ENCODE results near the gene FGF2. TPM values are rescaled to one million over a fixed set of nuclear protein-coding genes. Genes with fewer than 3 reads are reported as not detected.

Gene FGF2
- total RNA-seq, 3 donors from 2014 or later = 0.37 to 0.84 (median 0.73) TPM

DNA sequence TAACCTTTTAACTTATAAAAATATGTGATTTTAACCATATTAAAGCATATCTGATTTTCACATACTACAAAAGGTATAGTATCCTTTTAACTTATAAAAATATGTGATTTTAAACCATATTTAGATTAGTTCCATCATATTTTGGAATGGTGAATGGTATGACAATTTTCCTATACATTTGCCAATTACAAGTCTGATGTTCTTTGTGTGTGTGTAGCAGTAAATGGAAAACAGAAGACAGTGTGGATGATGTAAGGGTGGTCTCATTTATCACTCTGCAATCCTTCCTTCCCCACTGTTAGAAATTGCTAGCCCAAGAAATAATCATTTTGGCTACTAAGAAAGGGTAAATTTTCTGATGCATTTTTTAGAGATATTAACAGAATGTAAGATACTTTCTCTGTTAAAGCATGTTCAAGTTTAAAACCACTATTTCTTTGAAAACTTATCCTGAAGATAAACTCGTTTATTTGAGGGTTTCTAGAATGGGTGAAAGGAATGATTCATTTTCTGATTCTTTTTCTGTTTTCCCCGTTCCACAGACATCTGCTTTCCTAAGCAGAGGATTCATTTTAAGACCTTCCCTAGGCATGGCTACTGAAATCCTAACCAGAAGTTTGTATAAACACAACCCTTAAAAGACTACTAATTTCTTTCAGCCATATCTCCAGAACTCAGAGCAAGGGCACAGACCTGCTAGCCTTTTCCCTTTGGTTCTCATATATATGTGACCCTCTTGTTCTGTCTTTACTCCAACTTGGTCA is 74.8 kb downstream of the FGF2 start:
- H3K27me3 Mint-ChIP-seq (ENCODE audit: low read depth) = no peaks in the 10 kb centered on the region
- no peak overlapping the region for H3K4me3 Mint-ChIP-seq
- peaks cover 2% of the 10 kb centered on the region for H3K36me3 Mint-ChIP-seq (ENCODE audit: insufficient read depth)
- ATAC-seq = no peak
- H3K4me1 Mint-ChIP-seq (ENCODE audit: low read depth) = no peaks in the 10 kb centered on the region
- DNase-seq = no peak
- H3K9me3 Mint-ChIP-seq = no peaks in the 10 kb centered on the region

DNA sequence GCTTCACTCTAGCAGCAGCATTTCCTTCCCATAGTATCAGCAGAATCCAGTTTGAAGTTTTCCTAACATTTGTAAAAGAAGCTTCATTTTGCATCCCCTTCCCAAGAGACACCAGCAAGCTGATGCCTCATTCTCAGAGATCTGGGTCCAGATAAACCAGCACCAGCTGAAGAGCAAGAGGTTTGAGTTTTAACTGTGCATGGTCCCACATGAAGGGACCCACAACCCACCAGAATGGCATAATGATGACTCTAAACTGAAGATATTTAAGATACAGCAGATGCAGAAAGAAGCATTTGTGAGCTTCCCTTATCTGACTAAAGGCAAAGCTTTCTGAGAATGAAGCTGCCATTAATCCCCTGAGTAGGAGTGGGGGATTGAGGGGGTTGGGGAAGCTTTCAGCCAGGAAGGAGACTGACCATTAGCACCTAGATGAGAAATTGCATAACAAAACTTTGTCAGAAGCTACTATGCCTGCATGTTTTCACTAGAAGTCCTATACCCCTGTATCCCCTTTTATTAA is 77.2 kb downstream of the FGF2 start:
- H3K9me3 Mint-ChIP-seq = no peaks in the 10 kb centered on the region
- H3K4me1 Mint-ChIP-seq (ENCODE audit: low read depth) = no peaks in the 10 kb centered on the region
- H3K27me3 Mint-ChIP-seq (ENCODE audit: low read depth) = no peaks in the 10 kb centered on the region
- H3K4me3 Mint-ChIP-seq = no peak overlapping the region
- no peak for ATAC-seq
- peaks cover 2% of the 10 kb centered on the region for H3K36me3 Mint-ChIP-seq (ENCODE audit: insufficient read depth)
- no peak for DNase-seq

DNA sequence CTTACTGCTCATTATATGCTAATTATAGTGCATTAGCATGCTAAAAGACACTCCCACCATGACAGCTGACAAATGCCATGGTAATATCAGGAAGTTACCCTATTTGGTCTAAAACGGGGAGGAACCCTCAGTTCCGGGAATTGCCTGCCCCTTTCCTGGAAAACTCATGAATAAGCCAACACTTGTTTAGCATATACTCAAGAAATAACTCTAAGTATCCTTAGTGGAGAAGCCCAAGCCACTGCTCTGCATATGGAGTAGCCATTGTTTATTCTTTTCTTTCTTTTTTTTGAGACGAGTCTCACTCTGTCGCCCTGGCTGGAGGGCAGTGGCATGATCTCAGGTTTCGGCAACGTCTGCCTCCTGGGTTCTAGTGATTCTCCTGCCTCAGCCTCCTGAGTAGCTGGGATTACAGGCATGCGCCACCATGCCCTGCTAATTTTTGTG is 80.3 kb downstream of the FGF2 start:
- Mint-ChIP-seq H3K4me1 (ENCODE audit: low read depth) (no peaks in the 10 kb centered on the region), H3K9me3 (no peaks in the 10 kb centered on the region), H3K4me3 (no peak overlapping the region), H3K27me3 (ENCODE audit: low read depth) (no peaks in the 10 kb centered on the region), H3K36me3 (ENCODE audit: insufficient read depth) (no peaks in the 10 kb centered on the region)
- ATAC-seq (no peak), DNase-seq (no peak)

DNA sequence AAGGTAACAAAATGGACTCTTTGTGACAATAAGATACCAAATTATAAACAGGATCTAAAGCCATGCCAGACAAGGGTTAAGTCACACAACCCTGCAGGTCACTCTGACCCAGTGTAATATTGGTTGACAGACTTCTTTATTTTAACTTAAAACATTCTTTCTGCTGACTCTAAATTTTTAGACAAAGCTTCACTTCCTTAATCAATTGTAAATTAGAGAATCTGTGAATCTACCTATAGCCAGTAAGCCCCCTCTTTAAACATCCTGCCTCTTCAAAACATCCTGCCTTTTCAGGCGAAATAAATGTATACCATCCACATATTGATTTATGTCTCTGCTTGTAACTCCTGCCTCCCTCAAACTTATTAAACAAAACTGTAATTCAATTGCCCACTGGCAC is 81.6 kb downstream of the FGF2 start:
- no peak for DNase-seq
- Mint-ChIP-seq H3K36me3 (ENCODE audit: insufficient read depth) (no peaks in the 10 kb centered on the region), H3K27me3 (ENCODE audit: low read depth) (no peaks in the 10 kb centered on the region), H3K9me3 (no peaks in the 10 kb centered on the region), H3K4me1 (ENCODE audit: low read depth) (no peaks in the 10 kb centered on the region), H3K4me3 (no peak overlapping the region)
- no peak for ATAC-seq

DNA sequence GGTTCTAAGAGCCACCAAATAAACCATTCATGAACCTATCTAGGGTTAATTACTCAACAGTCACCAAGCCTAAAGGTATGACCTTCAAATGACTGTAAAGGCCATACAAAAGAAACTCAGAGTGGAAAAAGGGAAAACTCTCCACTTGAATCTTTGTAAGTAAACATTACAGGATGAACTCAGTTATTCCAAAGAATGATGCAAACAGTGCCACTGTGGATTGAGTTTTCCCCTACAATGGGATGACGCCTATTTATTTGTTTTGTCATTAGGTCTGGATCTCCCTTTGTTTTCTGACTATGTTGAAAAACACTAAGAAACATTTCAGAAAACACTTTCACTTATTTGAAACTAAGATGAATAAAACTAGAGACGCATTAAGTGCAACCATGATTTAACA is 83.1 kb downstream of the FGF2 start:
- ATAC-seq = no peak
- Mint-ChIP-seq H3K4me3 (no peak overlapping the region), H3K9me3 (no peaks in the 10 kb centered on the region), H3K4me1 (ENCODE audit: low read depth) (no peaks in the 10 kb centered on the region), H3K27me3 (ENCODE audit: low read depth) (no peaks in the 10 kb centered on the region), H3K36me3 (ENCODE audit: insufficient read depth) (no peaks in the 10 kb centered on the region)
- no peak for DNase-seq

DNA sequence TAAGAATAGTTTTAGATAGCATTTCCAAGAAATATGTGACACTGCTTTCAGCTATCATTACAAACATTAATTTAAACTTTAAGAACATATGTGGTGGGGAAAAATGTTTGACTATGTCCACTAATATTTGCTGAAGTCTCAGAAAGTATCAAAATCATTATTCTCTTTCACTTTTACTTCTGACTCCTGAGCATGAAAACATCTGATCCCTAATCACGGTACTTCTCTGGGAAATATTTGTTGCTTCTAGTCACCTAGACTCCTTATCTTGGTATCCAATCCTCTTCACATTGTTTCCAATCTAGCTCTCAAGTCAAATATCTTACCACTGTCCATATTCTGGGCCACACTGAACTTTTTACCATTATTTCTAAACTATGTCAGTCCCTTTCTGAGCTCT is 85.0 kb downstream of the FGF2 start:
- Mint-ChIP-seq H3K4me1 (ENCODE audit: low read depth) (no peaks in the 10 kb centered on the region), H3K27me3 (ENCODE audit: low read depth) (no peaks in the 10 kb centered on the region), H3K36me3 (ENCODE audit: insufficient read depth) (no peaks in the 10 kb centered on the region), H3K4me3 (no peak overlapping the region), H3K9me3 (no peaks in the 10 kb centered on the region)
- ATAC-seq (no peak), DNase-seq (no peak)

DNA sequence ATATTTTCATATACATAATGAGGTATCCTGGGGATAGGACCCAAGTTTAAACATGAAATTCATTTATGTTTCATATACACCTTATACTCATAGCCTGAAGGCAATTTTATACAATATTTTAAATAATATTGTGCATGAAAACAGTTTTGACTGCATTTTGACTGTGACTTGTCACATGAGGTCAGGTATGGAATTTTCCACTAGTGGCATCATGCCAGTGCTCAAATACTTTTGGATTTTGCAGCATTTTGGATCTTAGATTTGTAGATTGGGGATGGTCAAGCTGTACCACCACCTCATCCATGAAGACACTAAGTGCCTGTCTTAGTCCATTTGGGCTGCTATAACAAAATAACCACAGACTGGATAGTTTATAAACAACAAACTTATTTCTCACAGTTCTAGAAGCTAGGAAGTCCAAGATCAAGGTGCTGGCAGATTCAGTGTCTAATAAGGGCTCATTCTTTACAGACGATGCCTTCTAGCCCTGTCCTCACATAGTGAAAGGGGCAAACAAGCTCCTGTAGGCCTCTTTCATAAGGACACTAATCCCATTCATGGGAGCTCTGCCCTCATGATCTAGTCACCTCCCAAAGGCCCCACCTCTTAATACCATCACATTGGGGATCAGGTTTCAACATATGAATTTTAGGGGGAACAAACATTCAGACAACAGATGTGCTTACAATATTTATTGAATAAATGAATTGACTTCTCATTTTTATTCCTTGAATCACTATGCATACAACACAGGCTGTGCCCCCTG is 86.4 kb downstream of the FGF2 start:
- Mint-ChIP-seq H3K4me1 (ENCODE audit: low read depth) (no peaks in the 10 kb centered on the region), H3K27me3 (ENCODE audit: low read depth) (no peaks in the 10 kb centered on the region), H3K36me3 (ENCODE audit: insufficient read depth) (no peaks in the 10 kb centered on the region), H3K9me3 (no peaks in the 10 kb centered on the region), H3K4me3 (no peak overlapping the region)
- DNase-seq (no peak), ATAC-seq (no peak)

DNA sequence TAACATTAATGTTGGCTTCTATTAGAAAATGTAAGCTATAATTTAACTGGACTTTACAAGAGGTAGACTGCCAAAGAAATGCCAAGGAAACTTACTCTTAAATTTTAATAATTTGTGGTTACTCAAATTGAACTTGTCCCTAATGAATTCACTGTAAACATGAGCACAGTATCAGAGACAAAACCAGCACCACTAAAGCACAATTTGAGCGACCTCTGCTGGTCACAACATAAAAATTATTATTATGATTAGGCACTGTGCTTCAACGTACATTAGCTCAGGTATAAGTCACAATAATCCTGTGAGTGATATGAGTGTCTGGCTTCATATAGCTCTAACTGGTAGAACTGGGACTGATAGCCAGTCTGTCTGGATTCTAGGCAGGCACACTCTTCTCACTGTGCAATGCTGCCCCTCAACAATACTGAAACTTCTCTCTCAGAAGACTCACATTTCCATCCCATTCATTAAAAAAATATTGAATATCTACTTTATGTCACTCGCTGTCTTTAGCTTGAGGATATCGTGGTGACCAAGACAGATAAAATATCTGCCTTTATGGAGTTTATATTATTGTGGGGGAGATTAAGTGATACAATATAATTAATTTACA is 87.8 kb downstream of the FGF2 start:
- H3K9me3 Mint-ChIP-seq = no peaks in the 10 kb centered on the region
- no peaks in the 10 kb centered on the region for H3K4me1 Mint-ChIP-seq (ENCODE audit: low read depth)
- no peak overlapping the region for H3K4me3 Mint-ChIP-seq
- peak in 1 of 2 donors; percentile 63 for ATAC-seq
- no peaks in the 10 kb centered on the region for H3K27me3 Mint-ChIP-seq (ENCODE audit: low read depth)
- no peaks in the 10 kb centered on the region for H3K36me3 Mint-ChIP-seq (ENCODE audit: insufficient read depth)
- DNase-seq = no peak

DNA sequence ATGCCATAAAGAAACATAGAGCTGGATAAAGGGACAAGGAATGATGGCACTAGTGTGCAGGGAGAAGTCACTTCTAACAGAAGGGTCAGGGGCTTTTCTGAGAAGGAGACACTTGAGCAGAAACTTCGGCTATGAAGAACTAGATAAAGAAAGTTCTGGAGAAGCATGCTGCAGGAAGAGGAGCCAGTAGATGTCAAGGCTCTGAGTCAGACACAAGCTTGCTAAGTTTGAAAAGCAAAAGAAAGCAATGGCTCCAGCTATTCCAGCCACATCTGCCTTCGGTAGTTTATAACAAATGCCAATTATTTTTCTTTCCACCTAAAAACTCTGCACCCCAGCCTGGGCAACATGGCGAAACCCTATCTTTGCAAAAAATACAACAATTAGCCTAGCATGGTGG is 88.3 kb downstream of the FGF2 start:
- H3K4me1 Mint-ChIP-seq (ENCODE audit: low read depth) = no peaks in the 10 kb centered on the region
- no peaks in the 10 kb centered on the region for H3K36me3 Mint-ChIP-seq (ENCODE audit: insufficient read depth)
- no peaks in the 10 kb centered on the region for H3K9me3 Mint-ChIP-seq
- no peak for DNase-seq
- ATAC-seq = no peak
- no peak overlapping the region for H3K4me3 Mint-ChIP-seq
- H3K27me3 Mint-ChIP-seq (ENCODE audit: low read depth) = no peaks in the 10 kb centered on the region

DNA sequence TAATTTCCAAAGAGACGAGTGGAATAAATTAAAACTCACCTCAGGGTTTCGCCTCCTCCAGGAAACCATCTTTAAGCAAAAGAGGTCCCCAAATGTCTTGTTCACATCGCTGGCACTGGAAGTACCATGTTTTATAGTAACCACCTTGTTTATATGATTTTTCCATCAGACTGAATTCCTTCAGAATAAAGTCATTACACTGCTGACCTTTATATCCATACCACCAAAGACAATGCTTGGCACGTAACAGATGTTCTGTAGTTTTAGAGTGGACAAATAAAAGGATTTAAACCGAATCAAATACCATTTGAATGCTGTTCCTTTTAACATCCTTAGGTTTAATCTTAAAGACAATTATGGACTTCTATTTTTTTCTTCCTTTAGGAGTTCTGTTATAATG is 91.1 kb downstream of the FGF2 start:
- no peak for DNase-seq
- no peak for ATAC-seq
- no peaks in the 10 kb centered on the region for H3K9me3 Mint-ChIP-seq
- peaks cover 4% of the 10 kb centered on the region for H3K4me1 Mint-ChIP-seq (ENCODE audit: low read depth)
- H3K36me3 Mint-ChIP-seq (ENCODE audit: insufficient read depth) = no peaks in the 10 kb centered on the region
- H3K27me3 Mint-ChIP-seq (ENCODE audit: low read depth) = no peaks in the 10 kb centered on the region
- no peak overlapping the region for H3K4me3 Mint-ChIP-seq

DNA sequence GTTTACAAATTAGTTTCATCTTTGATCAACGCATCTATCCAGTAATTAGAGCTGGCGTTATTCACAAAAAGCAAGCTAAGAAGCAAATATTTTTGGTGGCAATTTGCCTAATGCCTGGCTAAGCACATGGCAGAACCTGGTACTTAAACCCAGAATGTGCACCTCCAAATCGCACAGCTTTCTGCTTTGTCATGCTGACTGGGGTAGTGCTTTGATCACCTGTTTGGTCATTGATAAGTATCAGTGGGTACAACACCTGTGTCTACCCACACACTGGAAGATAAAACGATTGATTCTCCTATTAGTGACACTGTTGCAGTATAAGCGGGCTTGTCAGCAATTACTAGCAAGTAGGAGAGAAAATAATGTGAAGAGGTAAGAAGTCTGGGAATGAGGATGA is 93.8 kb downstream of the FGF2 start:
- no peaks in the 10 kb centered on the region for H3K9me3 Mint-ChIP-seq
- no peaks in the 10 kb centered on the region for H3K36me3 Mint-ChIP-seq (ENCODE audit: insufficient read depth)
- peak overlapping the region; percentile 10 for H3K4me3 Mint-ChIP-seq
- ATAC-seq = no peak
- H3K27me3 Mint-ChIP-seq (ENCODE audit: low read depth) = no peaks in the 10 kb centered on the region
- DNase-seq = no peak
- peaks cover 4% of the 10 kb centered on the region for H3K4me1 Mint-ChIP-seq (ENCODE audit: low read depth)

DNA sequence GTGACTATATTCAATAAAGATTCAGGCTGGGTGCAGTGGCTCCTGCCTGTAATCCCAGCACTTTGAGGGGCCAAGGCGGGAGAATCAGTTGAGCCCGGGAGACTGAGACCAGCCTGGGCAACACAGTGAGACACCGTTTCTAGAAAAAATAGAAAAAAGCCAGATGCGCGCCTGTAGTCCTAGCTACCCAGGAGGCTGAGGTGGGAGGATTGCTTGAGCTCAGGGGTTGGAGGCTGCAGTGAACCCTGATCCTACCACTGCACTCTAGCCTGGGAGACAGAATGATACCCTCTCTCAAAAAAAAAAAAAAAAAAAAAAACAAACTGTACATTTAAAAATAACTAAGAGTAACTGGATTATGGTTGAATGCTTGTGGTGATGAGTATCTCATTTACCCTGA is 94.7 kb downstream of the FGF2 start:
- H3K27me3 Mint-ChIP-seq (ENCODE audit: low read depth) = no peaks in the 10 kb centered on the region
- no peak for DNase-seq
- ATAC-seq = no peak
- no peaks in the 10 kb centered on the region for H3K36me3 Mint-ChIP-seq (ENCODE audit: insufficient read depth)
- peak overlapping the region; percentile 62 for H3K4me3 Mint-ChIP-seq
- H3K9me3 Mint-ChIP-seq = no peaks in the 10 kb centered on the region
- peaks cover 4% of the 10 kb centered on the region for H3K4me1 Mint-ChIP-seq (ENCODE audit: low read depth)

DNA sequence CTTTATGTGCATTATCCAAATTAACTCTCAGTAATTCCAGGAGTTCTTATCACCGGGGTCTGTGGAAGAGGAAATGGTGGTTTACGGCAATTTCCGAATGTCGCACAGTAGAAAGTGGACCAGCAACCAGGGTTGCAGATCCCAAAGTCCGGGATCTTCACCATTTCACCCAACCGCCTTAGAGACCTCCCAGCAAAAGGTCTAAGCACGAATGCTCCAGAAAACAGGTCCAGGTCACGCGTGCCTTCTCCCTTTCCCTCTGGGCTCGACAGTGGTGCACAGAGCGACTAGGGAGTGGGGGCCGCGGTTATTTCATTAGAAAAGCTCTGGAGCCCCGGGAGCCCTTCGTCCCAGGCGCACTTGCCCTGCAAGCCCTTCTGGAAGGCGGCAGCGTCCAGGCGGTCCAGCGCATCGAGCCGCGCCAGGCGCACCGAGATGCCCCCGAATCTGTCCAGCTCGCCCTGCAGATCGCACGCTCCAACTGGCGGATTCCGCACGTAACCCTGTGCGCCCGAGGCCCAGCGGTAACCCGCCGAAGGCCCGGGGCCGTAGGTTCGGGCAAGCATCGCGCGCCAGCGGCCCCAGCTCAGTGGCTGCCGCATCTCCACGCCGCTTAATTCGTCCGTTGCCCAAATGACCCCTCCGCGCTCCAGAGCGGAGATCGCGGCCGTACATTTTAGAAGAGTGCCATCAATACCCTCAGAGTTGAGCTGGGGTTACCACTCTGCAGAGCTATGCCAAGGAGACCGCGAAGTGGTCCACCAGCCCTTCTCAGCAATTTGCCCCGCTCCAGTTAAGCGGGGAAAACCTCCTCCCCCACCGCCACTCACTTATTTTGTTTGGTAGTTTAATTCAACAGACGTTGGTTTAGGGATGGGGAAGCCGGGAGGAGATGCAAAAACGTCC is 95.6 kb downstream of the FGF2 start, which contains the start of gene NUDT6:
TSS of gene NUDT6 (minus strand) at position 627 of the 906 bp plus-strand sequence. CDS start at position 602, 25 bp downstream.
- DNase-seq = peak; percentile 10
- Mint-ChIP-seq H3K4me3 (no peak within 1 kb of the TSS), H3K4me1 (ENCODE audit: low read depth) (peaks cover 4% of the 10 kb centered on the region)

More for the DNA sequence above, 95.6 kb downstream of the FGF2 start, which contains the start of gene NUDT6:
- peak; percentile 57 to 62 for ATAC-seq
- H3K9me3 Mint-ChIP-seq = no peaks in the 10 kb centered on the region
- H3K27me3 Mint-ChIP-seq (ENCODE audit: low read depth) = no peaks in the 10 kb centered on the region
- H3K36me3 Mint-ChIP-seq (ENCODE audit: insufficient read depth) = no peaks in the 10 kb centered on the region

All from activated T-cell treated with anti-CD3 and anti-CD28 coated beads, Interleukin-2, amount 50 U/mL, for 4 hours (primary cell).